Jurkat, Clone E6-1 (cell line): ENCODE measurements around the gene GPR156.
"Not testable (repeated sequence)": the region's sequence is repeated elsewhere in the genome, so short reads cannot be mapped to it uniquely, and the experiment has no call there.

ENCODE experiments used
- DNase-seq: peaks from one replicate; pipeline ENCODE4 v3.0.0-alpha.2; 2011; ENCODE audit warnings: low read depth, low spot score
- H3K4me3 ChIP-seq: 2 replicates; pipeline ENCODE4 v1.5.1; 2011; ENCODE audit warnings: mild to moderate bottlenecking, low read length, control low read depth, moderate library complexity

Gene GPR156

DNA sequence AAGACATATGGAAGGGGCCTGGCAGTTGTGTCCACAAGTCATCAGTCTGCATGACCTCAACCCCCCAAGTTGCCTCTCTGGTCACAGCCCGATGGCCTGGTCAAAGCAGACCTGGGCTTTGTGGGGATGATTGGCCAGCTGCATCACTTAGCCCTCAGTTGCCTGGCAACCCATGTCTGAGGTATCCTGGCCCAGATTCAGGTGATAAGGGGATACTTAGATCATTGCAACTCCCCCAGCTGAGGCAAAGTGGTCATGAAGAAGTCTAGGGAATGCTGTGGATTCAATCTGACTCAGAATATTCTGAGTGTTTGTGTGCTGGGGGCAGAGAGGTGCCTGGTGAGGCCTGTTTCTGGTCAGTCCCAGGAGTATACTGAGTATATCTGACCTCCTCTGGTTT lies 5.0 kb downstream of the GPR156 start:
- no peak overlapping the region for H3K4me3 ChIP-seq
- DNase-seq = no peak

DNA sequence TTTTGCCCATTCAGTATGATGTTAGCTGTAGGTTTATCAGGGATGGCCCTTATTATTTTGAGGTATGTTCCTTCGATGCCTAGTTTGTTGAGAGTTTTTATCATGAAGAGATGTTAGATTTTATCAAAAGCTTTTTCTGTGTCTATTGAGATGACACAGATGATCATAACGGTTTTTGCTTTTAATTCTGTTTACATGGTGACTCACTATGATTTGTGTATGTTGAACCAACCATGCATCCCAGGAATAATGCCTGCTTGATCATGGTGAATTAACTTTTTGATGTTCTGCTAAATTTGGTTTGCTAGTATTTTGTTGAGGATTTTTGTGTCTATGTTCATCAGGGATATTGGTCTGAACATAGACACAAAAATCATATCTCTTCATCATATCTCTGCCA lies 8.3 kb downstream of the GPR156 start:
- DNase-seq = no peak
- no peak overlapping the region for H3K4me3 ChIP-seq

DNA sequence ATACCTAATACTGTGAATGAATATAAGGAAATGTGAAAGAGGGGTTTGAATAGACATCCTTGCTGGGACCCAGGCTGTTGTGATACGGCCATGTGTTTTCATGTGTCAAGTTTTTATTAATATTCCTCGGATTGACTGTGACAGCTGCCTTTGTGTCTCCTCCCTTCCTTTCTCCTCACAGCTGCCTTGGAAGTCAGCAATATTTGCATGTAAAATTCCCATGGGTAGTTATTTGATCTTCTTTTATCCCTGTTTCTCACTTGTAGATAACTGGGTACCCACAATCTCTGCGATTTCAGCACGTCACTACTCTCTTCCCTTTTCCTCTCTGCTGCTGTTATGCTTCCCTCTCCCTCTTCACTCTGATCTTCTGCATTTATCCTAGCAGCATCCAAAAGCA lies 9.4 kb downstream of the GPR156 start:
- no peak for DNase-seq
- H3K4me3 ChIP-seq = no peak overlapping the region

DNA sequence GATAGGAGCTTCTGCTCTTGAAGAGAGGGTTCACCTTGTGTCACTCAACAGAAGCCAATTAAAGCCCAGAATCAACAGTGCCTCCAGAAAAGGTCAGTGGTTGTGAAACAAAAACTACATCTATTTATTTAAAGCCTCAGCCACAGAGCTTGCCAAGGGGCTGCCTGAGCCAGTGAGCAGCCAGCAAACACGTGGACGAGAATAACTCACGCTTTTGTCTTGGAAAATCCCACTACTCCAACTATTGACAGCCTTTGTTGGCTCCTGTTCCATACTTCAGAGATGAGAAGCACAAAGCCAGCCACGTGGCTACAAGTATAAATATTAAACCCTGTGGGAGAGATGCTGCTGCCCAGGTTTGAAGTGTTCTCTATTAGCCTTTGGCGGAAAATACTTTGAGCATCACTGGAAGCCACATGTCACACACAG lies 10.3 kb downstream of the GPR156 start:
- no peak overlapping the region for H3K4me3 ChIP-seq
- no peak for DNase-seq

DNA sequence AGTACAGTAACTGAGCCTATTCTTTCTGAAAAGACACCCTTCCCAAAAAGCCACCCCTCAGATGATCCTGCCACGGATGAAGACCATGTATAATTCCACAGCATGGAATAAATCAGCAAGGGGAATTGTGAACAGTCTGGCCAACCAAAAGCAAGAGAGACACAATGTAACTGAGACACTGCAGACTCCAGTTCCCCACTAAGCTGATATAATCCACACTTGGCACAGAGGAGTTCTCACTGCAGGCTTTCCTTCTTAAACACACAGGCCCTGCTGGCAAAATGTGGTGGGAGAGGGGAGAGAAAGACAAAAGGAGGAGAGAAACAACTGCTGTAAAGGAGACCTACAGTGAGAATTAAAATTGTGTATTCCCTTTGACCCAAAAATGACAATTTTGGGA lies 12.7 kb downstream of the GPR156 start:
- no peak overlapping the region for H3K4me3 ChIP-seq

DNA sequence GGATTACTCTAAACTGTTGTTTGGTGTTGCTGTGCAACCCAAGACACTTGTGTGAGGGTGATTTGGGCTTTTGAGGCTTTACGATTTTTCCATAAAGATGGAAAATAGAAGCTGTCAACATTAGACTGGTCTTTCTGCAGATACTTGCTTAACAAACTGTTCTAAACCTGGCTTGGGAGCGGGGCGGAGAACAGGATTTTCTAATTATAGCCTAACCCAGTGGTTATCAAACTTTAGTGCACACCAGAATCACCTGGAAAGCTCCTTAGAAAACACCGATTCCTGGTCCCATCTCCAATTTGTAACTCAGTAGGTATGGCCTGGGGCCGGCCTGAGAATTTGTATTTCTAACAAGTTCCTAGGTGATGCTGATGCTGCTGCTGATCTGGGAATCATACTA lies 19.0 kb downstream of the GPR156 start:
- no peak for DNase-seq

More for the DNA sequence above, 12.7 kb downstream of the GPR156 start:
- no peak for DNase-seq

DNA sequence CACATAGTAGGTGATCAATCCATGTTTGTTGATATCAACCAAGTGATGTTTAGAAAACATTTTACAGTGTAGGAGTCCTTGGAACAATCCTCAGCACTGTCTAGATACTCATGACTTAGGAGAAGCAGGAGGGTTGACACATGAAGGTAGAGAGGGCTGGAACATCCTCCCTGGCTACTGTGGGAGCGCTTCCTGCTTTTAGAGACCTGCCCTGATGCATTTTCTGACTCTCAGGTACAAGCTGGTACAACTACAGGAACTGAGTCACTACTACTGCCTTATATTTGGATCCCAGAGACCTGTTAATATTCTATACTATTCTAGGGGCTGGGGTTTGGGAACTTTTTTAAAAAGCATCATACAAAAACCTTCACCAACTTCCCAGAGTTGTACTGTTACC lies 20.1 kb downstream of the GPR156 start:
- DNase-seq = no peak

More for the DNA sequence above, 19.0 kb downstream of the GPR156 start:
- no peak overlapping the region for H3K4me3 ChIP-seq

DNA sequence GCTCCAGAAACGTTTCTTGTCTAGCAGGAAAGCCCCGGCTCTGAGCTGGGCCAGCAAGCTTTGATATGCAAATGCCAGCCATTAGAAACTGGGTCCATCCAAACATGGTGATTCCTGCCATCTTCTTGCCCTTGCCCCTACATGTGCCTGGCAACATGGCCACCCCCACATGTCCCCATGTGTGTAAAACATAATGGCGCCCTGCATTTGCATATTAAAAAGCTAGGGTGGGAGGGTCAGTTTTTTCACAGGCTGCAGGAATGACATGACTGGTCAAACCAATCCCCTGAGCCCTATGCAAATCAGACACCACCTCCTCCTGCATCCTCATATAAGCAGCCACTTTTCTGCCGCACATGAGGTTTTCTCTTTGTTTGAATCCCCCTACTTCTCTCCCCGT lies 21.2 kb downstream of the GPR156 start:
- no peak overlapping the region for H3K4me3 ChIP-seq
- DNase-seq = no peak

More for the DNA sequence above, 20.1 kb downstream of the GPR156 start:
- H3K4me3 ChIP-seq = no peak overlapping the region

DNA sequence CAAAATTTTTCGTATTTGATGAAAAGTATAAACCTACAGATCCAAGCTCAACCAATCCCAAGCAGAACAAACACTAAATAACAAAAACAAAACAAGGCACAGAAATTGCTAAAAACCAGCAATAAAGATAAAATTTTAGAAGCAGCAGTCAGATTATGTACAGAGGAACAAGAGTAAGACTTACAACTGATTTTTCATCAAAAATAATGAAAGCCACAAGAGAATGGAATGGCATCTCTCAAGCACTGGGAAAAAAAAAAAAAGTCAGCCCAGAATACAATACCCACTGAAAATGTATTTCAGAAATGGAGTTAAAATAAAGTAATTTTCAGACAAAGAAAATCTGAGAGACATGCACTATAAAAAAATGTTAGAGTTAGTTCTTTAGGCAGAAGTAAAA lies 27.0 kb downstream of the GPR156 start:
- DNase-seq = no peak
- no peak overlapping the region for H3K4me3 ChIP-seq

DNA sequence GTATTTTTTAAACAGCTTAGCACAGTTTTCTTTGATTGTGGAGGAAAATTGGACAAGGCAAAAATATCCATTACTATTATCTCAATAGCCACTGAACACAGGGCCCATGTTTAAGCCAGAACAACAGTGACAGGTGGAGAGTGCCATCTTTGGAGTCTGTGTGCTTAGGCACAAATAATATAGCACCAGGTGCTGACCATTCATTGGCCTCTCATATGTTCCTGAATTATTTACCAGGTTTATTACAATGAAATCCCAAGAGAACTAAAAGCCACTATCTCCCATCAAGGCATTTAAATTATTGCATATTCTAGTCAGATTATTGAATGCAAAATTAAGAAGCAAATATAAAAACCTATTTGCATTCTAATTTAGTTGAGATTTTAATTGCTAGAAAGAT lies 39.6 kb downstream of the GPR156 start:
- no peak for DNase-seq
- H3K4me3 ChIP-seq = no peak overlapping the region

DNA sequence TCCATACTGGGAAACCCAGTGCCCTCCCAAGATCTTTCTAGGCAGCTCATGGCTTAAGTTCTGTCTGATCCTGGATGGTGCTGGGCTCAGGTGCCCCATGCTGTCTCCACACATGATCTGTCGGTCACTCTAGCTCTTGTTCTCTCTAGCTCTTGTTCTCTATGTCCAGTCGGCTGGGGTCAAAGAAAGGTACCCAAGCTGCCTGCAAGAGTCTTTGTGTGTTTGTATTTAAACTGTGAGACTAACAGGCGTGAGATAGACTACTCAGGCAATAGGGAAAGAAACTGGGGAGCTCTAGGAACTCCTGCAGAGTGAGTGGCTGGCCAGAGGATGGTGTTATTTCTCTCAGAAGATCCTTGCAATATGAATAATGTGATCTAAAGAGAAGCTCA lies 40.2 kb downstream of the GPR156 start:
- no peak for DNase-seq

DNA sequence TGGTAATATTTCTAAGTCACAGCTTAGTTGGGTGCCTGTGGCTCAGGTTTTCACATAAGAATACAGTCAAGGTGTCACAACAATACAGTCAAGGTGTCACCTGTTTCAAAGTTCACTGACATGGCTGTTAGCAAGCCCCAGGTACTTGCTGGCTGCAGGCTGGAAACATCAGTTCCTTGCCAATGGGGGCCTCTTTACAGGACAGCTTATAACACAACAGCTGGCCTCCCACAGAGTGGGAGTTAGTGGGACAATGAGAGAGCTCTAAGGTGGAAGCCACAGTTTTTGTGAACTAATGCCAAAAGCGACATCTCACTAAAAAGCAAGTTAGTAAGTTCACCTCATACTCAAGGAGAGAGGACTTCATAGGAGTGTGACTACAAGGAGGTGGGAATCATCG lies 45.4 kb downstream of the GPR156 start:
- DNase-seq = no peak
- H3K4me3 ChIP-seq = no peak overlapping the region

More for the DNA sequence above, 40.2 kb downstream of the GPR156 start:
- H3K4me3 ChIP-seq = no peak overlapping the region

DNA sequence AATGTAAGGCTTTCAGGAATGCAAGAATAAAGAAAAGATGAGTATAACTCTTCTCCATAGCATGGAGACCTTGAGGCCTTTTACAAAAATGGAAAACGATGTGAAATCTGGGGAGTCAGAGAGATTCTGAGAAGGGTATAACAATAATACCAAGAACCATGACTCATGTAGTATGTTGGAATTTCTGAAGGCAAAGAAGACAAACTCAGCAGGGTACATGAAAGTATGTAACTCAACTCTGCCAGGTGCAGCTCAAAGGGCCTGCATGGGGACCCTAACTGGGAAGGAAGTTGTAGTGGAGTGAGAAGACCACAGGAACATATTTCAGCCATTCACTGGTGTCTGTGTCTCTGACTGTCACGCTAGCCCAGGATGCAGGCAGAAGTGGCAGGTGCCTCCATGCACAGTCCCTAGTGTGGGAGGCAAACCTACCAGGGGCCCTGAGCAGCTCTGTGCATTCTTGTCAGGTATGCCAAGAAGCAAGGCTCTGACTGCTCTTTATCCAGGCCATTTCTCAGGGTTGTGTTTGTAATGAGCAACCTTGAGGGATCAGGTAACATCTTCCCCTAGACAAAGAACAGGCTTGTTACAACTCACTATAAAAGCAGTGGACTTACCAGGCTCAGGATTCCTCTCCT lies 57.2 kb downstream of the GPR156 start:
- H3K4me3 ChIP-seq = no peak overlapping the region
- no peak for DNase-seq

DNA sequence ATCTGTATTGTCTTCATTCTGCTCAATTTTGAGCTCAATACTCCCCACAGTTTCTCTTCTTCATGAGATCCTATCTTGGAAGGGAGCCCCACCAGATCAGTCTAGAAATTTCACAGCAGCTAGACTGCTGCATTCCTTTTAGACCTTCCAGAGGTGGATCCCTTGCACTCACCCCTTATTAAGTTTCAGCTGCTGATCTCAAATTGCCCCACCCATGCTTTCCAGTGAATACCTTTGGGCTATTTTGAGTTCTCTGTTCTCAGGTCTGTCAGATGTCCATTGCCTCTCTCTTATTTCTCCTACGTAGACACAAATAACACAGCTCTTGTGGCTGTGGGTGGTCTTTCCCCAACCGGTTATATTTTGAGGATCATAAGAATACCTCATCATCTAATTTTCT lies 60.8 kb downstream of the GPR156 start:
- DNase-seq = no peak

DNA sequence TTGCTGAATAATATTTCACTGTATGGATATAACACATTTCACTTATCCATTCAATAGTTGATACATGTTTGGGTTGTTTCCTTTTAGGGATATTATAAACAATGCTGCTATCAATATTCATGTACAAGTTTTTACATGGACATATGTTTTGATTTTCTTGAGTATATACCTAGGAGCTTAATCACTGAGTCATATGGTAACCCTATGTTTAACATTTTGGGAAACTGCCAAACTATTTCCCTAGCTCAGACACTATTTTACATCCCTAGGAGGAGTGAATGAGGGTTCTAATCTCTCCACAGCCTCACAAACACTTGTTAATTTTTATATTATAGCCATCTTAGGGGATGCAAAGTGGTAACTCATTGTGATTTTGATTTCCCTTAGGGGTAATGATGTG lies 66.0 kb downstream of the GPR156 start:
- no peak for DNase-seq
- no peak overlapping the region for H3K4me3 ChIP-seq

More for the DNA sequence above, 60.8 kb downstream of the GPR156 start:
- H3K4me3 ChIP-seq = no peak overlapping the region

DNA sequence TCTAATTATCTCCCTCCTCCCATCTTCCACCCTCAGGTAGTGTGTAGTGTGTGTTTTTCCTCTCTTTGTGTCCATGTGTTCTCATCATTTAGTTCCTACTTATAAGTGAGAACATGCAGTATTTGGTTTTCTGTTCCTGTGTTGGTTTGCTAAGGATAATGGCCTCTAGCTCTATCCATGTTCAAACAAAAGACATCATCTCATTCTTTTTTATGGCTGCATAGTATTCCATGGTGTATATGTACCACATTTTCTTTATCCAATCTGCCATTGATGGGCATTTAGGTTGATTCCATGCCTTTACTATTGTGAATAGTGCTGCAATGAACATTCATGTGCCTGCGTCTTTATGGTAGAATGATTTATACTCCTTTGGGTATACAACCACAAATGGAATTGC lies 68.4 kb downstream of the GPR156 start:
- not testable (repeated sequence) for H3K4me3 ChIP-seq, DNase-seq

DNA sequence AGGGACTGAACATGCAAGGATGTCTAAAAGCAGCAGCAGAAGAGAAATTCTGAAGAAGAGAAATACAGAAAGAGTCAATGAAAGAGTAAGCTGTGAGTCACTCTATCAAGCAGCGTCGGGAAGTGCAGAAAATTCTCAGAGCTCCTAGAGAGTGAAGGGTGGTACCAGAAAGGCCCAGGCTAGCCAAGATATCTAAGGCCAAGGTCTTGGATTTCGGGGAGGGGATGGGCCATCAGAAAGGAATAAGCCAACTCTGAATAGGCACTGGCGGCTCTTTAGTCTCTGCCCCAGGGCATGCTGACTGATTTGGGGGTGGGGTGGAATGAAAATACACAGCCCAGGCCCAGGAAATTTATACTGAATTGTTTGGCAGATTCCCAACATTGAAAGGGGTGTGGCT lies 70.8 kb downstream of the GPR156 start:
- no peak overlapping the region for H3K4me3 ChIP-seq
- no peak for DNase-seq

DNA sequence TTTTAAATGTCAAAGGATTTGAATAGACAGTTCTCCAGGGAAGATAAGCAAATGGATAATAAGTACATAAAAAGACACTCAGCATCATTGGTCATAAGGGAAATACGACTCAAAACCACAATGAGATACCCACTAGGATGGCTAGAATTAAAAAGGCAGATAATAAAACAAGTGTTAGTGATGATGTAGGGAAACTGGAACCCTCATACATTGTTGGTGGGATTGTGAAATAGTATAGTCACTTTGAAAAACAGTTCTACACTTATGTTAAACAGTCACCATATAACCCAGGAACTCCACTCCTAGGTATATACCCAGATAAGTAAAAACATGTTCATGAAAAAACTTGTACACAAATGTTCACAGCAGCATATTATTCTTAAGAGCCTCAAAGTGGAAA lies 72.5 kb downstream of the GPR156 start:
- no peak overlapping the region for H3K4me3 ChIP-seq
- DNase-seq = no peak

DNA sequence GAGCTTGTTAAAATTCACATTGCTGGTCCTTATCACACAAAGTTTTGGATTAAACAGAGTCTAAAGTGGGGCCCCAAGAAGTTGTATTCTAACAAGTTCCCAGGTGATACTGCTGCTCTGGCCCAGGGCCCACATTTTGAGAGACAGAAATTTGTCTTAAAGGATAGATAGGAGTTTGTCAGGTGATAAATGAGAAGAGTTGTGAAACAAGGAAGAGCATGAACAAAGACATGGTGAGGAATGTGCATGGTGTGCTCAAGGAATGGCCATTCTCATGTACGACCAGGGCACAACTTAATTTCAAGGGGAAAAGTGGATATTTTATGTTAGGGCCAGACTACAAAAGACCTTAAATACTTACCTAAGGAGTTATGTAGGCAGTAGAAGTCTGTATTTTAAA lies 75.6 kb downstream of the GPR156 start:
- no peak overlapping the region for H3K4me3 ChIP-seq
- no peak for DNase-seq

DNA sequence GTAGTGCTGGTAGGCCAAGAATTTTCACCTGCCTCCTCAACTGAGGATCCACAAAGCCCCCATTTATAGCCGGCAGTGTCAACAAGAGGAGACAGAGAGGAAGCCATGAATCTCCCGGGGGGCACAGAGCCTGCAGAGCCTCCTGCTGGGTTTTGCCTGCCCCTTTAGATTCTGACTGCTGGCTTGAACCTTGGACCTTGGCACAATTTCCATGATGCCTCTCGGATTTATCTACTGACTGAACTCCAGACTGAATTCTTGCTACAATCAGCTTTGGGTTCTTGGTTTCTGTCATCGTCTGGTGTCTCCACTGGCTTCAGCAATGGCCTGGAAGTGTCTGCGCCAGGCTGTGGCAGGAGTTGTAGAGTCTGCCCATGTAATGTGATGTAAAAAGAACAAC lies 80.7 kb downstream of the GPR156 start:
- DNase-seq = no peak
- H3K4me3 ChIP-seq = no peak overlapping the region

DNA sequence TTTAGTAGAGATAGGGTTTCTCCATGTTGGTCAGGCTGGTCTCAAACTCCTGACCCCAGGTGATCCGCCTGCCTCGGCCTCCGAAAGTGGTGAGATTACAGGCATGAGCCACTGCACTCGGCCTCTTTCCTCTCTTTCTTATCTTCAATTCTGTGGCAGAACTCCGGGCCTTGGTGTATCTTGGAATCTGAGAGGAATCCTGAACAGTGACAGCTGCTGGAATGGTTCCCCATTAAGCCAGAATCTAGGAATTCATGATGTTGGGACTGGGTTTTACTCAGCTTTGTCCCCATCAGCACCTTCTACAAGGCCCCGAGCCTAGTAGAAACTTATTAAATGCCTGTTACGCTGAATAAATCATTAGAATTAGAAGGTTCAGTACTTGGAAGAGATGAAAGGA lies 81.4 kb downstream of the GPR156 start:
- no peak for DNase-seq
- no peak overlapping the region for H3K4me3 ChIP-seq

DNA sequence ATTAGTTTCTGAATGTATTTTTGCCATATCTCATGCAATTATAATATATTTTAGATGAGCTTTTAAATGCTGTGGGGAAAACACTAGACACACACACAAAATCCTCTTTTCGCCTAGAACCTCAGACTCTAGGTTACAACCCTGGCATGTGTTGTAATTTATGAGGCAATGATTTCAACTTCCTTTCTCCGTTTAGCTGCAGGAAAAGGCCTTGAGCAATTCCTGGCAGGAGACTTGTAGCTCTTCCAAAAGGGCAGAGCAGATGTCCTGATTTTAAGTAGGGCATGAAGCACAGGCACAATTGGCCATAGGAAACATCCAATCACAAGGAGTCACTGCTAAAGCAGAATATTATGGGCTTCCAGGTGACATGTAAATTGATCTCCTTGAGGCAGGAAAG lies 82.0 kb downstream of the GPR156 start:
- DNase-seq = no peak
- H3K4me3 ChIP-seq = no peak overlapping the region
